Measurements from ENCODE around the gene PPA1.

- TF ChIP-seq POLR2A (IDR thresholded peaks at IDR 0.05; ENCODE audit: low read depth, low read length) (no peak), POLR2AphosphoS5 (IDR thresholded peaks at IDR 0.05; ENCODE audit: low read depth, low read length) (no peak), POU2F2 (IDR thresholded peaks at IDR 0.05; ENCODE audit: low read depth, low read length) (no peak), SPI1 (IDR thresholded peaks at IDR 0.05; ENCODE audit: low read depth, low read length) (no peak)
These were observed 66.8 kb downstream of the PPA1 start for GRCh38 chr10:70166394-70166793.
